HepG2 (cell line): ENCODE data around the gene RPH3AL. TPM values are rescaled to one million over a fixed set of nuclear protein-coding genes. Genes with fewer than 3 reads are reported as not detected.

Experiments used
- ATAC-seq: fragments of 200-7000 bp; cut with Tn5 transposase; 3 replicates; pipeline ENCODE4 v1.9.1; 2020; ENCODE audit warnings: mild to moderate bottlenecking, moderate library complexity
- BruUV-seq: library from RNA; stranded (reverse); fragments of 400-500 nt; replicated peaks from 2 replicates; lab custom pipeline; 2021; lab: Mats Ljungman, UMichigan
- CTCF ChIA-PET: fragments of 300-600 bp; formaldehyde crosslinking; extraction: SDS; loops from one replicate; lab custom pipeline; 2021; ENCODE audit warnings: low total read pairs, inconsistent platforms, low intra/inter-chr PET ratio; lab: Yijun Ruan, JAX
- POLR2A ChIA-PET: fragments of 350-600 bp; sonication (Branson Sonifier 250); formaldehyde crosslinking; loops from one replicate; lab custom pipeline; 2020; ENCODE audit warnings: antibody characterized with exemption, inconsistent platforms; lab: Yijun Ruan, JAX
- DNase-seq: peaks from one replicate; pipeline ENCODE4 v3.0.0-alpha.2; 2015; ENCODE audit warnings: low spot score
- FAIRE-seq: peaks from 3 replicates; lab custom pipeline; 2011; peaks lifted over from hg19 to GRCh38; lab: Jason Lieb, UNC
- H2AFZ ChIP-seq: one replicate; pipeline ENCODE4 v1.6.1; 2011; ENCODE audit warnings: low read length, inconsistent platforms
- H3K27ac ChIP-seq: fragments of 300-600 bp; 3 replicates; pipeline ENCODE4 v1.8.0; 2011; ENCODE audit warnings: mixed run types, mild to moderate bottlenecking, mixed read lengths, low read length, inconsistent platforms; ENCODE audit not compliant: insufficient read depth; ENCODE audit errors: extremely low read length
- H3K27me3 ChIP-seq, 2 experiments: fragments of 200-600 bp in 1 of 2; 2 replicates in 1 of 2; 3 replicates in 1 of 2; pipeline versions ENCODE4 v1.6.0 to v1.8.0; 2011; ENCODE audit warnings: low read length in 2 of 2, mild to moderate bottlenecking in 2 of 2, moderate library complexity in 2 of 2, inconsistent platforms in 1 of 2; ENCODE audit not compliant: insufficient read depth in 2 of 2, control insufficient read depth in 1 of 2
- H3K36me3 ChIP-seq, 2 experiments: fragments of 200-600 bp in 1 of 2; replicated peaks in 1 of 2; 2 replicates in 1 of 2; 3 replicates in 1 of 2; pipeline versions ENCODE4 v1.5.1 to v1.8.0; 2011; ENCODE audit warnings: low read length in 2 of 2, inconsistent platforms in 1 of 2; ENCODE audit not compliant: insufficient read depth in 2 of 2, control insufficient read depth in 1 of 2
- H3K4me1 ChIP-seq: 2 replicates; pipeline ENCODE4 v1.5.1; 2012; ENCODE audit warnings: low read length, inconsistent platforms; ENCODE audit not compliant: insufficient read depth
- H3K4me2 ChIP-seq: 2 replicates; pipeline ENCODE4 v1.6.0; 2011; ENCODE audit warnings: low read depth, low read length, inconsistent platforms
- H3K4me3 ChIP-seq, 3 experiments: fragments of 200-600 bp in 1 of 3; sonication (generic), shearing (Covaris generic) in 1 of 3; replicated peaks in 1 of 3; 2 replicates each; pipeline ENCODE4 v1.5.1; 2011 to 2016; ENCODE audit warnings: low read length in 3 of 3, inconsistent platforms in 2 of 3, low read depth in 2 of 3, mild to moderate bottlenecking in 2 of 3, control low read depth in 1 of 3, mixed read lengths in 1 of 3; ENCODE audit not compliant: insufficient read depth in 1 of 3
- H3K79me2 ChIP-seq: one replicate; pipeline ENCODE4 v1.6.1; 2011; ENCODE audit warnings: low read length, inconsistent platforms; ENCODE audit not compliant: insufficient read depth
- H3K9ac ChIP-seq: 2 replicates; pipeline ENCODE4 v1.6.0; 2011; ENCODE audit warnings: mild to moderate bottlenecking, low read depth, low read length, inconsistent platforms; ENCODE audit not compliant: insufficient read depth
- H3K9me3 ChIP-seq: 2 replicates; pipeline ENCODE4 v1.5.1; 2012; ENCODE audit warnings: mild to moderate bottlenecking, low read length
- H4K20me1 ChIP-seq: 2 replicates; pipeline ENCODE4 v1.6.0; 2011; ENCODE audit warnings: inconsistent platforms, mild to moderate bottlenecking, low read length, moderate library complexity; ENCODE audit not compliant: insufficient read depth
- EED ChIP-seq: sonication (generic); formaldehyde crosslinking; IDR thresholded peaks from 2 replicates; pipeline ENCODE4 v1.5.0; 2020; ENCODE audit warnings: mild to moderate bottlenecking, missing genetic modification reagents
- KLF9 ChIP-seq: IDR thresholded peaks from 2 replicates; pipeline ENCODE4 v1.6.1; 2016; ENCODE audit warnings: low read depth
- SKI ChIP-seq: fragments of 450-650 bp; IDR thresholded peaks from one replicate; pipeline ENCODE4 v1.6.1; 2018; ENCODE audit warnings: mild to moderate bottlenecking; ENCODE audit not compliant: partially characterized antibody
- SRSF1 ChIP-seq: fragments of 200-400 bp; formaldehyde crosslinking; optimal IDR thresholded peaks from 2 replicates; pipeline ENCODE3; 2017; ENCODE audit warnings: mild to moderate bottlenecking, low read depth, low read length, moderate library complexity
- ZNF556 ChIP-seq: sonication (generic); formaldehyde crosslinking; IDR thresholded peaks from 2 replicates; pipeline ENCODE4 v1.4.0; 2020; ENCODE audit warnings: mild to moderate bottlenecking, missing genetic modification reagents, borderline replicate concordance
- ZNF670 ChIP-seq: sonication (generic); formaldehyde crosslinking; IDR thresholded peaks from 2 replicates; pipeline ENCODE4 v1.8.0; 2022; ENCODE audit warnings: mild to moderate bottlenecking, missing genetic modification reagents, borderline replicate concordance
- ZNF713 ChIP-seq: sonication (generic); formaldehyde crosslinking; IDR thresholded peaks from 2 replicates; pipeline ENCODE4 v1.4.0; 2020; ENCODE audit warnings: mild to moderate bottlenecking, missing genetic modification reagents
- ZNF761 ChIP-seq: sonication (generic); formaldehyde crosslinking; conservative IDR thresholded peaks from 2 replicates; pipeline ENCODE4 v1.4.0; 2020; ENCODE audit warnings: mild to moderate bottlenecking, missing genetic modification reagents
- WGBS: methylation state at CpG from one replicate; pipeline ENCODE4 v1.1.6; 2017; ENCODE audit warnings: low lambda C conversion rate; 5-methylcytosine and 5-hydroxymethylcytosine counted together
- in situ Hi-C: cut with HindIII; loops from 2 replicates; pipeline ENCODE4 v1.10.0; 2017; ENCODE audit warnings: low pct_unique_long_range_greater_than_20kb; ENCODE audit not compliant: extremely low pct_ligation_motif_present
- intact Hi-C: fragments of 100-400 bp; cut with micrococcal nuclease; formaldehyde crosslinking; loops from one replicate; pipeline ENCODE4 v1.10.0; 2022; ENCODE audit not compliant: unreplicated experiment
- polyA plus RNA-seq, 8 experiments: library from polyadenylated mRNA; depleted of rRNA in 3 of 8; stranded (reverse) in 7 of 8; unstranded in 1 of 8; fragments of >200 nt; fragmentation: Illumina TruSeq in 4 of 8; extraction: Trizol in 4 of 8; gene quantifications; 2 replicates each; pipeline versions ENCODE4 v1.2.1 to v1.2.3, GENCODE V29; 2011 to 2016; ENCODE audit warnings: low read depth in 4 of 8, missing spikeins in 1 of 8, mixed read lengths in 1 of 8; ENCODE audit not compliant: insufficient read depth in 1 of 8
- total RNA-seq, 5 experiments: library from RNA; depleted of rRNA; stranded (reverse); fragments of >200 nt; fragmentation: Illumina TruSeq; extraction: Trizol; gene quantifications; 2 replicates each; pipeline ENCODE4 v1.2.3, GENCODE V29; 2016; ENCODE audit warnings: low read depth in 1 of 5
- TF ChIP-seq, protein P1 (sequence below): sonication (generic); formaldehyde crosslinking; IDR thresholded peaks from 2 replicates; pipeline ENCODE4 v1.5.1; 2020; ENCODE audit warnings: mild to moderate bottlenecking, missing genetic modification reagents, moderate library complexity

The RPH3AL gene
- total and polyA plus RNA-seq, 2 of the 13 experiments (the other 11 are each of a cell fraction or from before 2014, with no cell fraction given) = 7.8 to 16.4 TPM

DNA sequence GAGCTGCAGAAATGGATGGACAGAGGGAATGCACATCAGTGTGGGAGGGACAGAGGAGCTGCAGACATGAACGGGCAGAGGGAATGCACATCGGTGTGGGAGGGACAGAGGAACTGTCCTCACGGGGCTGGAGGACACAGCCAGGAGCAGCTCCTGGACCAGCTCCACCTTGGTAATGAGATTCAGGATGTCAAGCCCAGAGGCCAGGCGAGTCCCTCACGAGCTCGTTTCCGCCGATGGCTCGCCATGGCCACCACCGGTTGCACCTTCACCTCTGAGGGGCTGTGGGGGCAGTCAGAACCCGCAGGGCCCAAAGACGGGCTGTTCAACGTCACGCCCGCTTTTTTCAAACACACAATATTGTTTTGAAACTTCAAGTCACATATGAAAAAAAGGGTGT lies 56.2 kb downstream of the RPH3AL start:
- 83% methylated on average over 11 of the region's 15 CpGs for WGBS
- intact Hi-C loops (no loop called here), in situ Hi-C loops (loop anchor here (10.0 kb wide), 1 partner anchor 62 kb away; no protein-coding TSS in a partner anchor)
- no peak for DNase-seq
- Histone ChIP-seq H3K4me3 (no peak overlapping the region), H3K4me1 (no peaks in the 10 kb centered on the region), H3K9ac (no peak overlapping the region), H3K27me3 (no peaks in the 10 kb centered on the region), H4K20me1 (no peaks in the 10 kb centered on the region), H3K4me2 (no peak overlapping the region), H3K36me3 (peaks cover 0 to 3% of the 10 kb centered on the region in 2 experiments; a peak in 3 of 5 replicates), H2AFZ (no peak overlapping the region), H3K79me2 (no peaks in the 10 kb centered on the region), H3K9me3 (no peaks in the 10 kb centered on the region), H3K27ac (no peak overlapping the region)
- BruUV-seq = no TSS peak
- ATAC-seq = no peak
- no peak for TF ChIP-seq ZNF556 (CRISPR knock-in tag)
- TF ChIP-seq, protein P1, sequence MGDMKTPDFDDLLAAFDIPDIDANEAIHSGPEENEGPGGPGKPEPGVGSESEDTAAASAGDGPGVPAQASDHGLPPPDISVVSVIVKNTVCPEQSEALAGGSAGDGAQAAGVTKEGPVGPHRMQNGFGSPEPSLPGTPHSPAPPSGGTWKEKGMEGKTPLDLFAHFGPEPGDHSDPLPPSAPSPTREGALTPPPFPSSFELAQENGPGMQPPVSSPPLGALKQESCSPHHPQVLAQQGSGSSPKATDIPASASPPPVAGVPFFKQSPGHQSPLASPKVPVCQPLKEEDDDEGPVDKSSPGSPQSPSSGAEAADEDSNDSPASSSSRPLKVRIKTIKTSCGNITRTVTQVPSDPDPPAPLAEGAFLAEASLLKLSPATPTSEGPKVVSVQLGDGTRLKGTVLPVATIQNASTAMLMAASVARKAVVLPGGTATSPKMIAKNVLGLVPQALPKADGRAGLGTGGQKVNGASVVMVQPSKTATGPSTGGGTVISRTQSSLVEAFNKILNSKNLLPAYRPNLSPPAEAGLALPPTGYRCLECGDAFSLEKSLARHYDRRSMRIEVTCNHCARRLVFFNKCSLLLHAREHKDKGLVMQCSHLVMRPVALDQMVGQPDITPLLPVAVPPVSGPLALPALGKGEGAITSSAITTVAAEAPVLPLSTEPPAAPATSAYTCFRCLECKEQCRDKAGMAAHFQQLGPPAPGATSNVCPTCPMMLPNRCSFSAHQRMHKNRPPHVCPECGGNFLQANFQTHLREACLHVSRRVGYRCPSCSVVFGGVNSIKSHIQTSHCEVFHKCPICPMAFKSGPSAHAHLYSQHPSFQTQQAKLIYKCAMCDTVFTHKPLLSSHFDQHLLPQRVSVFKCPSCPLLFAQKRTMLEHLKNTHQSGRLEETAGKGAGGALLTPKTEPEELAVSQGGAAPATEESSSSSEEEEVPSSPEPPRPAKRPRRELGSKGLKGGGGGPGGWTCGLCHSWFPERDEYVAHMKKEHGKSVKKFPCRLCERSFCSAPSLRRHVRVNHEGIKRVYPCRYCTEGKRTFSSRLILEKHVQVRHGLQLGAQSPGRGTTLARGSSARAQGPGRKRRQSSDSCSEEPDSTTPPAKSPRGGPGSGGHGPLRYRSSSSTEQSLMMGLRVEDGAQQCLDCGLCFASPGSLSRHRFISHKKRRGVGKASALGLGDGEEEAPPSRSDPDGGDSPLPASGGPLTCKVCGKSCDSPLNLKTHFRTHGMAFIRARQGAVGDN (CRISPR knock-in tag) = no peak
- no peak for TF ChIP-seq ZNF713 (CRISPR knock-in tag)
- TF ChIP-seq ZNF761 (CRISPR knock-in tag) = no peak
- TF ChIP-seq KLF9 (CRISPR knock-in tag) = no peak
- no peak for TF ChIP-seq EED (CRISPR knock-in tag)
- TF ChIP-seq SKI = no peak
- TF ChIP-seq SRSF1 = no peak
- TF ChIP-seq ZNF670 = no peak
- POLR2A ChIA-PET = no interaction called here
- no peak for FAIRE-seq
- CTCF ChIA-PET = no interaction called here
